ENCODE data around the gene PPP4R1. TPM values are rescaled to one million over a fixed set of nuclear protein-coding genes. Genes with fewer than 3 reads are reported as not detected.

Gene PPP4R1
- total and polyA plus RNA-seq, 4 donors, result 87.2 to 105 (median 92.5) TPM

DNA sequence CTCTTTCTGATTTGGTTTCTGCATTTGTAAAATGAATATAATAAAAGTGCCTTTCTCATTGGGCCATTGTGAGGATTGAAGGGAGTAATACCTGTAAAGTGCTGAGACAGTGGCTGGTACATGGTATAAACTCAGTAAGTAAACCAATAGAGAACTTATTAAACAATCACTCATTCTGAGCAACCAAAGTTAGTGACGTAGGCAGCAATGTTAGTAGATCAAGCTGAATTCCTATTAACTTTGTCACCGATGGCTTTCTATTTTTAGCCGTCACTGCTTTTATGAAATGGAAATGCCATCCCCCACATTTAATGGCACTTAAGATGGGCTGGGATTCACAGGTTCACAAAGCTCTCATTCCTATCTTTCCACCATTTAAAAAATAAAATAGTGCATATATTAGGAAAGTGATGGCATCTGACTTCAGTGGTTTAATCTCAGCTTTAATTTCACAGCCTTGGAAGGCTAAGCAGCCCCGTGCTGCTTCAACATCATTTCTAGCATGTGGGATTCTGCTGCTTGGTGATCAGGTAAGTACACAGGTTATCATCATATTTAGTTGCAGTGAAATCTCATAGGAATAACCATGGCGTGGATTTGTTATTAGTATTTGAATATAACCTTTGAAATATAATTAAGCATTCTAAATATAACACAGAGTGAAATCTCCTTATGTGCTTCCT, 17.6 kb upstream of the PPP4R1 start:
- Histone ChIP-seq H3K36me3 (ENCODE audit: control insufficient read depth, insufficient read depth, low read length) (no peaks in the 10 kb centered on the region), H3K27ac (ENCODE audit: low read depth, low read length) (no peak overlapping the region), H3K4me3 (ENCODE audit: low read depth, low read length) (no peak overlapping the region), H3K4me1 (ENCODE audit: control insufficient read depth, insufficient read depth, low read length) (no peaks in the 10 kb centered on the region), H3K27me3 (ENCODE audit: control insufficient read depth, insufficient read depth, low read length) (no peaks in the 10 kb centered on the region), H3K9me3 (ENCODE audit: control insufficient read depth, insufficient read depth, low read length) (no peaks in the 10 kb centered on the region)
- WGBS (ENCODE audit: insufficient coverage), result no CpG with 5 or more reads among the region's 5 CpGs
- DNase-seq (ENCODE audit: low read depth in 4 of 6, low spot score in 6 of 6), result peak in 1 of 6 donors; percentile 83

DNA sequence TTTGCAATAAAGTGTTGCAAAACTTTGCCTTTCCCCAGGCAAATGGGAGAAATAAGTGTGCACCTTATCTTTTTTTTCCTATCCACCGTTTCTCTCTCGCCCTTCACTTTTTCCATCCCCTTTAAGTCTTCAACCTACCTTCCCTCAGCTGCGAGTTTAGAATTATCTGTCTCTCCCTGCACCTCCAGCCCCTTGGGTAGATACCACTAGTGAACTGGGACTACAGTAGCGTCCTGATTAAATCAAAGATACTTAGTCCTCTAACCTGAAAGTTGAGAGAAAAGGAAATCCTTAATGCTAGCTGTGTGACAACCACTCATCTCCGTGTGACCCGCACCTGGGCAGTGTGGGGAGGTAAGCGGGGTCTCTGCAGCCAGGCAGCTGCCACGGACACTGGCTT, 16.1 kb upstream of the PPP4R1 start:
- Histone ChIP-seq H3K9me3 (ENCODE audit: control insufficient read depth, insufficient read depth, low read length) (no peaks in the 10 kb centered on the region), H3K4me3 (ENCODE audit: low read depth, low read length) (no peak overlapping the region), H3K27me3 (ENCODE audit: control insufficient read depth, insufficient read depth, low read length) (no peaks in the 10 kb centered on the region), H3K36me3 (ENCODE audit: control insufficient read depth, insufficient read depth, low read length) (no peaks in the 10 kb centered on the region), H3K27ac (ENCODE audit: low read depth, low read length) (no peak overlapping the region), H3K4me1 (ENCODE audit: control insufficient read depth, insufficient read depth, low read length) (no peaks in the 10 kb centered on the region)
- 68% methylated on average over 4 of the region's 8 CpGs for WGBS (ENCODE audit: insufficient coverage)
- DNase-seq (ENCODE audit: low read depth in 4 of 6, low spot score in 6 of 6), result no peak

DNA sequence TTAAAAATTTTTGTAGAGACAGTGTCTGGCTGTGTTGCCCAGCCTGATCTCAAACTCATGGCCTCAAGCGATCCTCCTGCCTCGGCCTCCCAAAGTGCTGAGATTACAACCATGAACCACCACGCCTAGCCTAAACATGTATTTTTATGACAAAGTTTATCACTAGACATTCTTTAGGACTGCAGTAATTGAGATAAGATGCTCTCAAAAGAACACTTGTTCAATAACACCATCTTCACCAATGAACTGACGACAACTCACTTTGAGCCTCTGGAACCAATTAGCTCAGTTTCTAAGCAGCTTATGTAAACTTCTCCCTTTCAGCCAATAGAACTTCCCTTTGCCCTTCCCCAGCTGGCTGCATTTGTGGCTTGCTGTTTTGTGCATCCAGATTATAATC, 15.3 kb upstream of the PPP4R1 start:
- Histone ChIP-seq H3K4me3 (ENCODE audit: low read depth, low read length) (no peak overlapping the region), H3K27ac (ENCODE audit: low read depth, low read length) (no peak overlapping the region), H3K27me3 (ENCODE audit: control insufficient read depth, insufficient read depth, low read length) (no peaks in the 10 kb centered on the region), H3K4me1 (ENCODE audit: control insufficient read depth, insufficient read depth, low read length) (no peaks in the 10 kb centered on the region), H3K9me3 (ENCODE audit: control insufficient read depth, insufficient read depth, low read length) (no peaks in the 10 kb centered on the region), H3K36me3 (ENCODE audit: control insufficient read depth, insufficient read depth, low read length) (no peaks in the 10 kb centered on the region)
- no peak for DNase-seq (ENCODE audit: low read depth in 4 of 6, low spot score in 6 of 6)
- WGBS (ENCODE audit: insufficient coverage), result 92% methylated on average over 4 of the region's 4 CpGs

DNA sequence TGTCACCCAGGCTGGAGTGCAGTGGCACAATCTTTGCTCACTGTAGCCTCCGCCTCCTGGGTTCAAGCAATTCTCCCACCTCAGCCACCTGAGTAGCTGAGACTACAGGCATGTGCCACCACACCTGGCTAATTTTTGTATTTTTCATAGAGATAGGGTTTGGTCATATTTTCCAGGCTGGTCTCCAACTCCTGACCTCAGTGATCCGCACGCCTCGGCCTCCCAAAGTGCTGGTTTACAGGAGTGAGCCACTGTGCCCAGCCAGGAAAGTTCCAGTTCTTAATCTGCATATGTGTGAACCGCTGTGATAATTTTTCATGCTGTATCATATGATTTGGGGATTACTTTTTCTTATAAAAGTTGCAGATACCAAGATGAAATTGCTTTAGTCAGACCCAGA, 14.6 kb upstream of the PPP4R1 start:
- 95% methylated on average over 4 of the region's 5 CpGs for WGBS (ENCODE audit: insufficient coverage)
- H3K9me3 ChIP-seq (ENCODE audit: control insufficient read depth, insufficient read depth, low read length), result no peaks in the 10 kb centered on the region
- no peak for DNase-seq (ENCODE audit: low read depth in 4 of 6, low spot score in 6 of 6)
- H3K36me3 ChIP-seq (ENCODE audit: control insufficient read depth, insufficient read depth, low read length), result no peaks in the 10 kb centered on the region
- no peak overlapping the region for H3K4me3 ChIP-seq (ENCODE audit: low read depth, low read length)
- no peak overlapping the region for H3K27ac ChIP-seq (ENCODE audit: low read depth, low read length)
- no peaks in the 10 kb centered on the region for H3K27me3 ChIP-seq (ENCODE audit: control insufficient read depth, insufficient read depth, low read length)
- H3K4me1 ChIP-seq (ENCODE audit: control insufficient read depth, insufficient read depth, low read length), result no peaks in the 10 kb centered on the region

DNA sequence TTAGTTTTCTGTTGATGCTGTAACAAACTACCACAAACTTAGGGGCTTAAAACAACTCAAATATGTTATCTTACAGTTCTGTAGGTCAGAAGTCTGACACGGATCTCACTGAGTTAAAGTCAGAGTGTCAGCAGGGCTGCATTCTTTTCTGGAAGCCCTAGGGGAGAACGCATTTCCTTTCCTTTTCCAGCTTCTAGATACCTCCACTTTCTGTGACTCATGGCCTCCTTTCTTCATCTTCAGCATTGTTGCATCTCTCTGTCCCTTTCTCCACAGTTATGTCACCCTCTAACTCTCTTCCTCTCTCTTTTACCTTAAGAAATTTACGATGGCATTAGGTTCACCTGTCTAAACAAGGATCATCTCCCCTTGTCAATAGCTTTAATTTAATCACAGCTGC, 13.3 kb upstream of the PPP4R1 start:
- Histone ChIP-seq H3K9me3 (ENCODE audit: control insufficient read depth, insufficient read depth, low read length) (no peaks in the 10 kb centered on the region), H3K27ac (ENCODE audit: low read depth, low read length) (no peak overlapping the region), H3K27me3 (ENCODE audit: control insufficient read depth, insufficient read depth, low read length) (no peaks in the 10 kb centered on the region), H3K36me3 (ENCODE audit: control insufficient read depth, insufficient read depth, low read length) (no peaks in the 10 kb centered on the region), H3K4me1 (ENCODE audit: control insufficient read depth, insufficient read depth, low read length) (no peaks in the 10 kb centered on the region), H3K4me3 (ENCODE audit: low read depth, low read length) (no peak overlapping the region)
- 70% methylated on average over 3 of the region's 3 CpGs for WGBS (ENCODE audit: insufficient coverage)
- no peak for DNase-seq (ENCODE audit: low read depth in 4 of 6, low spot score in 6 of 6)

DNA sequence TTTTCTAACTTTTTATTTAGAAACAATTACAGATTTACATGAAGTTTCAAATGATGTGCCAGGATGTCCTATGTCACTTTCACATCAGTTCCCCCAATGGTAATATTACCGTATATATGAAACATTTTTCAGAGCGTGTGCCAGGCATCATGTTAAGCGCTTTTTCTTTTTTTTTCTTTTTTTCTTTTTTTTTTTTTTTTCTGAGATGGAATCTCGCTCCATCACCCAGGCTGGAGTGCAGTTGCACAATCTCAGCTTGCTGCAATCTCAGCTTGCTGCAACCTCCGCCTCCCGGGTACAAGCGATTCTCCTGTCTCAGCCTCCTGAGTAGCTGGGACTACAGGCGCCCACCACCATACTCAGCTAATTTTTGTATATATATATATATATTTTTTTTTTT, 5.6 kb upstream of the PPP4R1 start:
- H3K27ac ChIP-seq (ENCODE audit: low read depth, low read length), result no peak overlapping the region
- no peaks in the 10 kb centered on the region for H3K27me3 ChIP-seq (ENCODE audit: control insufficient read depth, insufficient read depth, low read length)
- H3K9me3 ChIP-seq (ENCODE audit: control insufficient read depth, insufficient read depth, low read length), result no peaks in the 10 kb centered on the region
- DNase-seq (ENCODE audit: low read depth in 4 of 6, low spot score in 6 of 6), result no peak
- no peaks in the 10 kb centered on the region for H3K36me3 ChIP-seq (ENCODE audit: control insufficient read depth, insufficient read depth, low read length)
- 60% methylated on average over 2 of the region's 8 CpGs for WGBS (ENCODE audit: insufficient coverage)
- H3K4me1 ChIP-seq (ENCODE audit: control insufficient read depth, insufficient read depth, low read length), result peaks cover 9% of the 10 kb centered on the region
- no peak overlapping the region for H3K4me3 ChIP-seq (ENCODE audit: low read depth, low read length)

DNA sequence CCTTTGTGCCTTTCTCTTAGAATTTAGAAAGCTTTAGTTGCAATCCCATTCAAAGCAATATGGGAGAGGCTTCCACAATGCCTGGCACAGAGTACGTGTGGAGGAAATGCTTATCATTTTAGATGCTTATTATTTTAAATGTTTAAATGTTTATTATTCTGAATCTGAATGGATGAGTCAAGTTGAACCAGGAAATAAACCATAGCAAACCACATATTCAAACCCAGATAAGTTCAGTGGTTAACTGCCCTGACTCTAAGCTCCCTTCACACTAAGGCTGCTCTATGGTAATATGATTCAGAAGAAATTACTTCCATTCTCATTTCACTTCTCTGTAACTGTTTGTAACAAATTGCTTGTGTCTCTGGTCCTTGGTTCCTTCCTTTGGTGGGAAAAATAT, 5.2 kb upstream of the PPP4R1 start:
- Histone ChIP-seq H3K4me1 (ENCODE audit: control insufficient read depth, insufficient read depth, low read length) (peaks cover 9% of the 10 kb centered on the region), H3K27me3 (ENCODE audit: control insufficient read depth, insufficient read depth, low read length) (no peaks in the 10 kb centered on the region), H3K36me3 (ENCODE audit: control insufficient read depth, insufficient read depth, low read length) (no peaks in the 10 kb centered on the region), H3K9me3 (ENCODE audit: control insufficient read depth, insufficient read depth, low read length) (no peaks in the 10 kb centered on the region), H3K4me3 (ENCODE audit: low read depth, low read length) (no peak overlapping the region), H3K27ac (ENCODE audit: low read depth, low read length) (no peak overlapping the region)
- WGBS (ENCODE audit: insufficient coverage), result no CpG with 5 or more reads among the region's 1 CpG
- no peak for DNase-seq (ENCODE audit: low read depth in 4 of 6, low spot score in 6 of 6)

DNA sequence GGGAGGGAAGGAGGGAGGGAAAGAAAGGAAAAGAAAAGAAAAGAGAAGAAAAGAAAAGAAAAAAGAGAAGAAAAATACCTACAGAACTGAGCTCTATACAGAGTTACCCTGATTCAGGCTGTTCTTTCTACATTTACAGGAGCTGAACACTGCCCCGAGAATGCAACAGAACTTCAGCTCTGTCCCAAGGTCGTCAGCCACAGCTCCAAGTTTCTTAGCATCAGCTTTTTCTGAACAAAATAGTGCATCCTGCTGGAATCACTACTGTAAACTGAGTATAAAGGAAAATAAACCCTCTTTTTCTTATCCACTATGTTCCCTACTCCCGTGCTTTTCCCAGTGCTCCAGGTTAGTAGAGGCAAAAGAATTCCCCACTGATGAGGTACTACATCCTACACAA, 4.7 kb upstream of the PPP4R1 start:
- H3K4me1 ChIP-seq (ENCODE audit: control insufficient read depth, insufficient read depth, low read length), result peaks cover 9% of the 10 kb centered on the region
- no peak for DNase-seq (ENCODE audit: low read depth in 4 of 6, low spot score in 6 of 6)
- no peaks in the 10 kb centered on the region for H3K36me3 ChIP-seq (ENCODE audit: control insufficient read depth, insufficient read depth, low read length)
- no peak overlapping the region for H3K4me3 ChIP-seq (ENCODE audit: low read depth, low read length)
- no peaks in the 10 kb centered on the region for H3K27me3 ChIP-seq (ENCODE audit: control insufficient read depth, insufficient read depth, low read length)
- H3K9me3 ChIP-seq (ENCODE audit: control insufficient read depth, insufficient read depth, low read length), result no peaks in the 10 kb centered on the region
- WGBS (ENCODE audit: insufficient coverage), result 39% methylated on average over 2 of the region's 3 CpGs
- no peak overlapping the region for H3K27ac ChIP-seq (ENCODE audit: low read depth, low read length)

DNA sequence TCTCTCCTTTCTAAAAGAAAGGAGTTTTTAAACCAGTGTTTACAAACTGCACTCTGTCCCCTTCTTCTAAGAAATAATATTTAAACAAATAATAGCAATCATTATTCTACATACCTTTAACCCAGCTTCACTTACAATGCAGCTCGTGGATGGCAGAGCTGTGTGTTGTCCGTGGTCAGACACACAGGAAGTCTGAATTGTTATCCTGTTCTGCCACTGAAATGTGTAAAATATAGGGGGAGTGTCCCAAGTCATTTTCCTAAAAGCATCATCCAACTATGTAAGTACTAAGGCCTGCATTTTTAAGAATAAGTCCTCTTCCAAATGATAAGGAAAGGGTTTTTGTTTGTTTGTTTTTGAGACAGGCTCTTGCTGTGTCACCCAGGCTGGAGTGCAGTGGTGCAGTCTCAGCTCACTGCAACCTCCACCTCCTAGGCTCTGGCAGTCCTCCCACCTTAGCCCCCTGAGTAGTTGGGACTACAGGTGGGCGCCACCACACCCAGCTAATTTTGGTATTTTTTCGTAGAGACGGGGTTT, 2.7 kb upstream of the PPP4R1 start:
- 100% methylated on average over 3 of the region's 5 CpGs for WGBS (ENCODE audit: insufficient coverage)
- Histone ChIP-seq H3K27me3 (ENCODE audit: control insufficient read depth, insufficient read depth, low read length) (no peaks in the 10 kb centered on the region), H3K9me3 (ENCODE audit: control insufficient read depth, insufficient read depth, low read length) (no peaks in the 10 kb centered on the region), H3K36me3 (ENCODE audit: control insufficient read depth, insufficient read depth, low read length) (no peaks in the 10 kb centered on the region), H3K4me1 (ENCODE audit: control insufficient read depth, insufficient read depth, low read length) (peaks cover 9% of the 10 kb centered on the region), H3K27ac (ENCODE audit: low read depth, low read length) (no peak overlapping the region), H3K4me3 (ENCODE audit: low read depth, low read length) (no peak overlapping the region)
- DNase-seq (ENCODE audit: low read depth in 4 of 6, low spot score in 6 of 6), result no peak

DNA sequence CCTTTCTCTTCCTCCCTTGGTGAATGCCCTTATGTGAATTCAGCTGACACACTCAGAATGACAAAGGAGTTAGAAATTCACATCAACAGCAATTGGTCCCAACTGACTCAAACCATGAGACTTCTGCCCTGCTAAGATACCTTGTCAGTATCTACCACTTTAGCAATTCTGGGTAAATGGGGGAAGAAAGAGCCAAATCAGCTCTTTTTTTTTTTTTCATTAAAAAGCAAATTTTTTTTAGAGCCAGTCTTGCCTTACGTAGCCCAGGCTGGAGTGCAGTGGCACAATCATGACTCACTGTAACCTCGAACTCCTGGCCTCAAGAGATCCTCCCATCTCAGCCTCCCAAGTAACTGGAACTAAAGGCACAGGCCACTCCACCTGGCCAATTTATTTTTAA, 1.7 kb upstream of the PPP4R1 start:
- DNase-seq (ENCODE audit: low read depth in 4 of 6, low spot score in 6 of 6), result no peak
- no peaks in the 10 kb centered on the region for H3K27me3 ChIP-seq (ENCODE audit: control insufficient read depth, insufficient read depth, low read length)
- H3K27ac ChIP-seq (ENCODE audit: low read depth, low read length), result no peak overlapping the region
- no peaks in the 10 kb centered on the region for H3K9me3 ChIP-seq (ENCODE audit: control insufficient read depth, insufficient read depth, low read length)
- no peak overlapping the region for H3K4me3 ChIP-seq (ENCODE audit: low read depth, low read length)
- peaks cover 9% of the 10 kb centered on the region for H3K4me1 ChIP-seq (ENCODE audit: control insufficient read depth, insufficient read depth, low read length)
- H3K36me3 ChIP-seq (ENCODE audit: control insufficient read depth, insufficient read depth, low read length), result peaks cover 3% of the 10 kb centered on the region
- 100% methylated on average over 2 of the region's 2 CpGs for WGBS (ENCODE audit: insufficient coverage)
